NCI-H1105 treated with DMSO at 0.1 percent for 48 hours (cell line): Measurements from ENCODE around the gene SLC1A6.
A peak's percentile ranks its signal among the peaks of the same experiment; 100 is the strongest.
"Not testable (repeated sequence)": the region's sequence is repeated elsewhere in the genome, so short reads cannot be mapped to it uniquely, and the experiment has no call there.

Source experiments
- DNase-seq: peaks from one replicate; lab custom pipeline; 2025; lab: John Stamatoyannopoulos, UW

SLC1A6 gene

GRCh38 chr19:14979476-14980255 is at the start of gene SLC1A6:
SLC1A6 (minus strand) TSS chr19:14979864; CDS start chr19:14972910, 6,954 bp downstream.
- no peak for DNase-seq

- DNase-seq = no peak
Observed at GRCh38 chr19:15028490-15028889, 48.8 kb upstream of the SLC1A6 start.

GRCh38 chr19:15025217-15025616 is 45.6 kb upstream of the SLC1A6 start:
- DNase-seq = peak; percentile 2

- DNase-seq = no peak
Observed at GRCh38 chr19:15022752-15023151, 43.1 kb upstream of the SLC1A6 start.

GRCh38 chr19:15021286-15022007 is 41.8 kb upstream of the SLC1A6 start:
- DNase-seq = no peak

- DNase-seq = not testable (repeated sequence)
Observed at GRCh38 chr19:15018836-15019235, 39.2 kb upstream of the SLC1A6 start.

GRCh38 chr19:15015946-15016542 is 36.4 kb upstream of the SLC1A6 start:
- DNase-seq = no peak

- DNase-seq = no peak
Observed at GRCh38 chr19:15014579-15014978, 34.9 kb upstream of the SLC1A6 start.

- DNase-seq = no peak
Observed at GRCh38 chr19:15010501-15011300, 31.0 kb upstream of the SLC1A6 start.

GRCh38 chr19:15008308-15008707 is 28.6 kb upstream of the SLC1A6 start:
- DNase-seq = no peak

- DNase-seq = no peak
Observed at GRCh38 chr19:14997981-14998380, 18.3 kb upstream of the SLC1A6 start.

GRCh38 chr19:14992780-14993179 is 13.1 kb upstream of the SLC1A6 start:
- no peak for DNase-seq

GRCh38 chr19:14985133-14985532 is 5.5 kb upstream of the SLC1A6 start:
- no peak for DNase-seq

- DNase-seq = no peak
Observed at GRCh38 chr19:14978161-14978776, 1.4 kb downstream of the SLC1A6 start.

GRCh38 chr19:14977128-14977527 is 2.5 kb downstream of the SLC1A6 start:
- no peak for DNase-seq

- DNase-seq = no peak
Observed at GRCh38 chr19:14974488-14974887, 5.2 kb downstream of the SLC1A6 start.

- no peak for DNase-seq
Observed at GRCh38 chr19:14972676-14973075, 7.0 kb downstream of the SLC1A6 start.

GRCh38 chr19:14971474-14971873 is 8.2 kb downstream of the SLC1A6 start:
- no peak for DNase-seq

GRCh38 chr19:14968247-14968646 is 11.4 kb downstream of the SLC1A6 start:
- DNase-seq = no peak

GRCh38 chr19:14961956-14962685 is 17.5 kb downstream of the SLC1A6 start:
- no peak for DNase-seq

GRCh38 chr19:14959263-14959662 is 20.4 kb downstream of the SLC1A6 start:
- no peak for DNase-seq
